Caco-2 (cell line): ENCODE results near the gene RALGDS. TPM values are rescaled to one million over a fixed set of nuclear protein-coding genes. Genes with fewer than 3 reads are reported as not detected.
A peak's percentile ranks its signal among the peaks of the same experiment; 100 is the strongest.
"Not testable (repeated sequence)": the region's sequence is repeated elsewhere in the genome, so short reads cannot be mapped to it uniquely, and the experiment has no call there.

Experiments used
- BruUV-seq: library from RNA; stranded (reverse); fragments of 400-500 nt; replicated peaks from 2 replicates; lab custom pipeline; 2021; lab: Mats Ljungman, UMichigan
- CTCF ChIA-PET: fragments of 300-600 bp; sonication (Branson Sonifier 250); formaldehyde crosslinking; loops from one replicate; lab custom pipeline; 2022; ENCODE audit warnings: antibody characterized with exemption; lab: Charles Lee
- POLR2A ChIA-PET: fragments of 300-600 bp; sonication (Branson Sonifier 250); formaldehyde crosslinking; loops from one replicate; lab custom pipeline; 2022; ENCODE audit warnings: antibody characterized with exemption; lab: Charles Lee
- DNase-seq, 2 experiments: peaks; one replicate each; pipeline versions ENCODE4 v3.0.0 to v3.0.0-alpha.2; 2020 to 2022
- H3K27me3 ChIP-seq: replicated peaks from 2 replicates; pipeline ENCODE4 v1.6.0; 2011; ENCODE audit warnings: low read length; ENCODE audit not compliant: control insufficient read depth, insufficient read depth
- H3K36me3 ChIP-seq: 2 replicates; pipeline ENCODE4 v1.5.1; 2011; ENCODE audit warnings: low read length; ENCODE audit not compliant: control insufficient read depth, insufficient read depth
- H3K4me1 ChIP-seq: fragments of 250-450 bp; sonication (Bioruptor Pico); 2 replicates; pipeline ENCODE4 v1.5.1; 2020; ENCODE audit warnings: mild to moderate bottlenecking
- H3K4me3 ChIP-seq: 2 replicates; pipeline ENCODE4 v1.5.1; 2011; ENCODE audit warnings: low read depth, mild to moderate bottlenecking, control low read depth, low read length
- H3K9me3 ChIP-seq: fragments of 250-450 bp; sonication (Bioruptor Pico); 2 replicates; pipeline ENCODE4 v1.5.1; 2020; ENCODE audit warnings: mild to moderate bottlenecking, moderate library complexity
- H3K27ac Mint-ChIP-seq: one replicate; pipeline ENCODE4 v1.8.0; 2022; ENCODE audit warnings: mixed read lengths; ENCODE audit not compliant: unreplicated experiment
- H3K27me3 Mint-ChIP-seq: one replicate; pipeline ENCODE4 v1.8.0; 2022; ENCODE audit warnings: mixed read lengths; ENCODE audit not compliant: insufficient read depth, unreplicated experiment
- H3K36me3 Mint-ChIP-seq: one replicate; pipeline ENCODE4 v1.8.0; 2022; ENCODE audit warnings: mild to moderate bottlenecking, mixed read lengths; ENCODE audit not compliant: insufficient read depth, unreplicated experiment
- H3K4me1 Mint-ChIP-seq: one replicate; pipeline ENCODE4 v1.8.0; 2022; ENCODE audit warnings: low read depth, mixed read lengths; ENCODE audit not compliant: unreplicated experiment
- H3K4me3 Mint-ChIP-seq: one replicate; pipeline ENCODE4 v1.8.0; 2022; ENCODE audit warnings: mild to moderate bottlenecking, moderate library complexity, mixed read lengths; ENCODE audit not compliant: unreplicated experiment
- H3K9me3 Mint-ChIP-seq: one replicate; pipeline ENCODE4 v1.8.0; 2022; ENCODE audit warnings: mixed read lengths; ENCODE audit not compliant: unreplicated experiment
- intact Hi-C: fragments of 100-400 bp; cut with micrococcal nuclease; formaldehyde crosslinking; loops from one replicate; pipeline ENCODE4 v1.10.0; 2022; ENCODE audit not compliant: unreplicated experiment
- total RNA-seq: library from RNA; stranded (reverse); gene quantifications from 2 replicates; pipeline ENCODE4 v1.2.3, GENCODE V29; 2022
- TF ChIP-seq, protein P1 (sequence below), 2 experiments: fragments of 200-600 bp in 1 of 2; IDR thresholded peaks; 1 replicate in 1 of 2; 2 replicates in 1 of 2; pipeline versions ENCODE4 v1.5.1 to v1.8.0; 2011 to 2022; ENCODE audit warnings: antibody characterized with exemption in 1 of 2, control low read depth in 1 of 2, inconsistent platforms in 1 of 2, low read depth in 1 of 2, low read length in 1 of 2, mild to moderate bottlenecking in 1 of 2, moderate library complexity in 1 of 2; ENCODE audit not compliant: insufficient read depth in 1 of 2, severe bottlenecking in 1 of 2, unreplicated experiment in 1 of 2

RALGDS gene
- total RNA-seq, 1 experiment from 2014 or later: 18.7 TPM

DNA sequence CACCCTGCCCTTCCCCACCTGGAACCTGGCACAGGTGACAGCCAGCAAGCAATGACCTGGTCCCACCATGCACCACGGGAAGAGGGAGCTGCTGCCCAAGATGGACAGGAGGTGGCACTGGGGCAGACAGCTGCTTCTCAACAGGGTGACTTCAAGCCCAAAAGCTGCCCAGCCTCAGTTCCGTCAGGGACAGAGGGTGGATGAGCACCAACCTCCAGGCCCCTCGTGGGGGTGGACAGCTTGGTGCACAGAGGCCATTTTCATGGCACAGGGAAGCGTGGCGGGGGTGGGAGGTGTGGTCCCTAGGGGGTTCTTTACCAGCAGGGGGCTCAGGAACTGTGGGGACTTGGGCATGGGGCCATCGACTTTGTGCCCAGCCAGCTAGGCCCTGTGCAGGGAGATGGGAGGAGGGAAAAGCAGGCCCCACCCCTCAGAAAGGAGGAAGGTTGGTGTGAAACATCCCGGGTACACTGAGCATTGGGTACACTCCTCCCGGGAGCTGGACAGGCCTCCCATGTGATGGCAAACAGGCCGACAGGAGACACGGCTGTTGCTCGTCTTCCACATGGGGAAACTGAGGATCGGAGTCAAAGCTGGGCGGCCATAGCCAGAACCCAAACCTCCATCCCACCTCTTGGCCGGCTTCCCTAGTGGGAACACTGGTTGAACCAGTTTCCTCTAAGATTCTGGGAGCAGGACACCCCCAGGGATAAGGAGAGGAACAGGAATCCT lies 57.4 kb downstream of the RALGDS start:
- Mint-ChIP-seq H3K27ac (no peak overlapping the region), H3K27me3 (no peaks in the 10 kb centered on the region), H3K9me3 (no peaks in the 10 kb centered on the region), H3K4me3 (no peak overlapping the region), H3K4me1 (peaks cover 7% of the 10 kb centered on the region), H3K36me3 (peaks cover 23% of the 10 kb centered on the region)
- BruUV-seq: no TSS peak
- ChIA-PET CTCF (no interaction called here), POLR2A (no interaction called here)
- intact Hi-C loops: no loop called here
- H3K36me3 ChIP-seq: no peaks in the 10 kb centered on the region
- peaks cover 9% of the 10 kb centered on the region; the same call in 1 of the 2 replicates for H3K4me1 ChIP-seq
- DNase-seq: no peak
- no peak overlapping the region for H3K4me3 ChIP-seq
- no peaks in the 10 kb centered on the region for H3K27me3 ChIP-seq
- H3K9me3 ChIP-seq: no peaks in the 10 kb centered on the region
- TF ChIP-seq, protein P1, sequence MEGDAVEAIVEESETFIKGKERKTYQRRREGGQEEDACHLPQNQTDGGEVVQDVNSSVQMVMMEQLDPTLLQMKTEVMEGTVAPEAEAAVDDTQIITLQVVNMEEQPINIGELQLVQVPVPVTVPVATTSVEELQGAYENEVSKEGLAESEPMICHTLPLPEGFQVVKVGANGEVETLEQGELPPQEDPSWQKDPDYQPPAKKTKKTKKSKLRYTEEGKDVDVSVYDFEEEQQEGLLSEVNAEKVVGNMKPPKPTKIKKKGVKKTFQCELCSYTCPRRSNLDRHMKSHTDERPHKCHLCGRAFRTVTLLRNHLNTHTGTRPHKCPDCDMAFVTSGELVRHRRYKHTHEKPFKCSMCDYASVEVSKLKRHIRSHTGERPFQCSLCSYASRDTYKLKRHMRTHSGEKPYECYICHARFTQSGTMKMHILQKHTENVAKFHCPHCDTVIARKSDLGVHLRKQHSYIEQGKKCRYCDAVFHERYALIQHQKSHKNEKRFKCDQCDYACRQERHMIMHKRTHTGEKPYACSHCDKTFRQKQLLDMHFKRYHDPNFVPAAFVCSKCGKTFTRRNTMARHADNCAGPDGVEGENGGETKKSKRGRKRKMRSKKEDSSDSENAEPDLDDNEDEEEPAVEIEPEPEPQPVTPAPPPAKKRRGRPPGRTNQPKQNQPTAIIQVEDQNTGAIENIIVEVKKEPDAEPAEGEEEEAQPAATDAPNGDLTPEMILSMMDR (IDR thresholded peaks at IDR 0.05; ENCODE audit: insufficient read depth in 1 of 2, low read depth in 1 of 2, low read length in 1 of 2, severe bottlenecking in 1 of 2, unreplicated experiment in 1 of 2): no peak

DNA sequence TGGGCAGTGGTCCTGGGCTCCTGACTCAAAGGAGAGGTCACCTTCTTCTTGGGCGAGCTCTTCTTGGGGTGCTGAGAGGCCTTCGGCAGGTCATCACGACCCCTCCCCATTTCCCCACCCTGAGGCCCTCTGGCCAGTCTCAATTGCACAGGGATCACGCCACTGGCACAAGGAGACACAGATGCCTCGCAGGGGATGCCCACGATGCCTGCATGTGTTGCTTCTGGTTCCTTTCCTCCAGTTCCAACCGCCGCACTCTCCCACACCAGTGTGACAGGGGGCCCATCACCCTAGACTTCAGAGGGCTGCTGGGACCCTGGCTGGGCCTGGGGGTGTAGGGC lies 57.9 kb downstream of the RALGDS start:
- Mint-ChIP-seq H3K4me3 (no peak overlapping the region), H3K27ac (no peak overlapping the region), H3K9me3 (no peaks in the 10 kb centered on the region), H3K27me3 (no peaks in the 10 kb centered on the region), H3K4me1 (peaks cover 7% of the 10 kb centered on the region), H3K36me3 (peaks cover 29% of the 10 kb centered on the region)
- Histone ChIP-seq H3K4me1 (peaks cover 9% of the 10 kb centered on the region; the same call in 1 of the 2 replicates), H3K36me3 (0 out of 2 replicates have a peak, but pooled peaks cover under 1% of the 10 kb centered on the region), H3K9me3 (no peaks in the 10 kb centered on the region), H3K27me3 (no peaks in the 10 kb centered on the region), H3K4me3 (no peak overlapping the region)
- CTCF ChIA-PET: no interaction called here
- TF ChIP-seq, protein P1 (IDR thresholded peaks at IDR 0.05; ENCODE audit: insufficient read depth in 1 of 2, low read depth in 1 of 2, low read length in 1 of 2, severe bottlenecking in 1 of 2, unreplicated experiment in 1 of 2): no peak
- intact Hi-C loops: no loop called here
- no TSS peak for BruUV-seq
- POLR2A ChIA-PET: no interaction called here
- no peak for DNase-seq

DNA sequence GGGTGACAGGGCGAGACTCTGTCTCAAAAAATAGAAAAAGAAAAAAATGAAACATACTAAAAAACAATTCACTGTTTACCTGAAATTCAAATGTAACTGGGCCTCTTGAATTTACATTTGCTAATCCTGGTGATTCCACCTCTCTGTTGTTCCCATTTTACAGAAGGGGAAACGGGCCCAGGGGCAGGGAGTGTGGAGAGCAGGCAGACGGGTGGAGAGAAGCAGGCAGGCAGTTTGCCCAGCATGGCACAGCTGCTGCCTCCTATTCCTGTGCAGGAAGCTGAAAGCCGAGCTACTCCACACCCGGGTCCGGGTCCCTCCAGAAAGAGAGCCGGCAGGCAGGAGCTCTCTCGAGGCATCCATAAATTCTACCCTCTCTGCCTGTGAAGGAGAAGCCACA lies 58.5 kb downstream of the RALGDS start:
- DNase-seq, H3K4me1 Mint-ChIP-seq, H3K9me3 Mint-ChIP-seq, H3K4me1 ChIP-seq, H3K4me3 Mint-ChIP-seq, CTCF ChIA-PET, H3K27me3 Mint-ChIP-seq, H3K36me3 ChIP-seq, H3K4me3 ChIP-seq, H3K9me3 ChIP-seq, intact Hi-C loops, H3K27ac Mint-ChIP-seq, H3K27me3 ChIP-seq, POLR2A ChIA-PET, BruUV-seq: not testable (repeated sequence)
- H3K36me3 Mint-ChIP-seq: peaks cover 34% of the 10 kb centered on the region

DNA sequence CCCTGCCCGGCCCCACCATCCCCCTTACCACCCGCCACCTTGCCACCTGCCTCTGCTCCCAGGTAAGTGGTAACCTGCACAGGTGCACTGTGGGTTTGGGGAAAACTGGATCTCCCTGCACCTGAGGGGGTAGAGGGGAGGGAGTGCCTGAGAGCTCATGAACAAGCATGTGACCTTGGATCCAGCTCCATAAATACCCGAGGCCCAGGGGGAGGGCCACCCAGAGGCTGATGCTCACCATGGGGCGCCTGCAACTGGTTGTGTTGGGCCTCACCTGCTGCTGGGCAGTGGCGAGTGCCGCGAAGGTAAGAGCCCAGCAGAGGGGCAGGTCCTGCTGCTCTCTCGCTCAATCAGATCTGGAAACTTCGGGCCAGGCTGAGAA lies 59.3 kb downstream of the RALGDS start, which contains the start of gene CEL:
Gene CEL, plus strand, starts transcription at position 218 of the 382 bp plus-strand sequence. Its CDS starts 22 bp downstream, at position 240.
- H3K9me3 Mint-ChIP-seq, H3K27me3 ChIP-seq, H3K4me1 Mint-ChIP-seq, H3K27ac Mint-ChIP-seq, H3K36me3 ChIP-seq, BruUV-seq, H3K4me3 Mint-ChIP-seq, POLR2A ChIA-PET, H3K4me3 ChIP-seq, H3K4me1 ChIP-seq, H3K9me3 ChIP-seq, intact Hi-C loops, CTCF ChIA-PET, H3K27me3 Mint-ChIP-seq: not testable (repeated sequence)
- DNase-seq: peak in 1 of 2 experiments; percentile 57
- H3K36me3 Mint-ChIP-seq: peaks cover 37% of the 10 kb centered on the region

DNA sequence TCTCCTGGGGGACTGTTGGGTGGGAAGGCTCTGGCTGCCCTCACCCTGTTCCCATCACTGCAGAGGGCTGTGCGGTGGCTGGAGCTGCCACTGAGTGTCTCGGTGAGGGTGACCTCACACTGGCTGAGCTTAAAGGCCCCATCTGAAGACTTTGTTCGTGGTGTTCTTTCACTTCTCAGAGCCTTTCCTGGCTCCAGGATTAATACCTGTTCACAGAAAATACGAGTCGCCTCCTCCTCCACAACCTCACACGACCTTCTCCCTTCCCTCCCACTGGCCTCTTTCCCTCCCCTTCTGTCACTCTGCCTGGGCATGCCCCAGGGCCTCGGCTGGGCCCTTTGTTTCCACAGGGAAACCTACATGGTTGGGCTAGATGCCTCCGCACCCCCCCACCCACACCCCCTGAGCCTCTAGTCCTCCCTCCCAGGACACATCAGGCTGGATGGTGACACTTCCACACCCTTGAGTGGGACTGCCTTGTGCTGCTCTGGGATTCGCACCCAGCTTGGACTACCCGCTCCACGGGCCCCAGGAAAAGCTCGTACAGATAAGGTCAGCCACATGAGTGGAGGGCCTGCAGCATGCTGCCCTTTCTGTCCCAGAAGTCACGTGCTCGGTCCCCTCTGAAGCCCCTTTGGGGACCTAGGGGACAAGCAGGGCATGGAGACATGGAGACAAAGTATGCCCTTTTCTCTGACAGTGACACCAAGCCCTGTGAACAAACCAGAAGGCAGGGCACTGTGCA lies 59.8 kb downstream of the RALGDS start:
- intact Hi-C loops, H3K4me1 ChIP-seq, DNase-seq, H3K27ac Mint-ChIP-seq, POLR2A ChIA-PET, H3K27me3 ChIP-seq, H3K4me1 Mint-ChIP-seq, H3K4me3 ChIP-seq, CTCF ChIA-PET, H3K4me3 Mint-ChIP-seq, H3K36me3 ChIP-seq, H3K27me3 Mint-ChIP-seq, H3K9me3 ChIP-seq, BruUV-seq, H3K9me3 Mint-ChIP-seq: not testable (repeated sequence)
- peaks cover 37% of the 10 kb centered on the region for H3K36me3 Mint-ChIP-seq
